HL-60/S4 (cell line): ENCODE measurements around the gene SYT9.

Source experiments
- in situ Hi-C: fragments of 300-500 bp; cut with MboI; formaldehyde crosslinking; loops from 2 replicates; pipeline ENCODE4 v1.14.3; 2022; ENCODE audit warnings: low sequenced_read_pairs

SYT9 gene

GRCh38 chr11:7272373-7272772 is 20.7 kb downstream of the SYT9 start:
- in situ Hi-C loops, result no loop called here

- in situ Hi-C loops, result no loop called here
These were observed 23.4 kb downstream of the SYT9 start for GRCh38 chr11:7275133-7275532.

GRCh38 chr11:7278314-7278917 is 26.7 kb downstream of the SYT9 start:
- in situ Hi-C loops, result no loop called here

- in situ Hi-C loops, result no loop called here
These were observed 28.0 kb downstream of the SYT9 start for GRCh38 chr11:7279676-7280075.

GRCh38 chr11:7281079-7281478 is 29.4 kb downstream of the SYT9 start:
- in situ Hi-C loops, result no loop called here

- in situ Hi-C loops, result no loop called here
These were observed 30.1 kb downstream of the SYT9 start for GRCh38 chr11:7281809-7282208.

GRCh38 chr11:7286178-7286577 is 34.5 kb downstream of the SYT9 start:
- in situ Hi-C loops, result no loop called here

GRCh38 chr11:7291100-7291829 is 39.6 kb downstream of the SYT9 start:
- in situ Hi-C loops, result no loop called here

GRCh38 chr11:7292922-7293321 is 41.2 kb downstream of the SYT9 start:
- in situ Hi-C loops, result no loop called here

- in situ Hi-C loops, result no loop called here
These were observed 47.7 kb downstream of the SYT9 start for GRCh38 chr11:7299393-7299792.

- in situ Hi-C loops, result no loop called here
These were observed 48.6 kb downstream of the SYT9 start for GRCh38 chr11:7300281-7300680.

GRCh38 chr11:7303146-7303545 is 51.4 kb downstream of the SYT9 start:
- in situ Hi-C loops, result no loop called here

GRCh38 chr11:7306900-7307299 is 55.2 kb downstream of the SYT9 start:
- in situ Hi-C loops, result no loop called here

- in situ Hi-C loops, result no loop called here
These were observed 56.1 kb downstream of the SYT9 start for GRCh38 chr11:7307836-7308235.

- in situ Hi-C loops, result no loop called here
These were observed 60.2 kb downstream of the SYT9 start for GRCh38 chr11:7311903-7312302.

- in situ Hi-C loops, result no loop called here
These were observed 63.3 kb downstream of the SYT9 start for GRCh38 chr11:7314811-7315604.

GRCh38 chr11:7319501-7319900 is 67.8 kb downstream of the SYT9 start:
- in situ Hi-C loops, result no loop called here

- in situ Hi-C loops, result no loop called here
These were observed 68.6 kb downstream of the SYT9 start for GRCh38 chr11:7320306-7320705.

- in situ Hi-C loops, result no loop called here
These were observed 70.1 kb downstream of the SYT9 start for GRCh38 chr11:7321473-7322450.

- in situ Hi-C loops, result no loop called here
These were observed 80.7 kb downstream of the SYT9 start for GRCh38 chr11:7332451-7332850.

- in situ Hi-C loops, result no loop called here
These were observed 81.3 kb downstream of the SYT9 start for GRCh38 chr11:7332962-7333361.
